Hepatocyte (in vitro differentiated cells): Measurements from ENCODE around the gene GNL1. TPM values are rescaled to one million over a fixed set of nuclear protein-coding genes. Genes with fewer than 3 reads are reported as not detected.
"Not testable (repeated sequence)": the region's sequence is repeated elsewhere in the genome, so short reads cannot be mapped to it uniquely, and the experiment has no call there.

Experiments
- DNase-seq: peaks from one replicate; pipeline ENCODE4 v3.0.0-alpha.2; 2016; ENCODE audit warnings: low spot score
- H2AFZ ChIP-seq: fragments of 200-600 bp; sonication (generic); 2 replicates; pipeline ENCODE4 v1.6.0; 2016; ENCODE audit warnings: antibody characterized with exemption, mild to moderate bottlenecking
- H3K27ac ChIP-seq: fragments of 200-600 bp; sonication (generic); 2 replicates; pipeline ENCODE4 v1.5.1; 2016; ENCODE audit warnings: mild to moderate bottlenecking
- H3K27me3 ChIP-seq: fragments of 200-600 bp; sonication (generic); 2 replicates; pipeline ENCODE4 v1.6.1; 2016
- H3K36me3 ChIP-seq: fragments of 200-600 bp; sonication (generic); replicated peaks from 2 replicates; pipeline ENCODE4 v1.5.1; 2016; ENCODE audit warnings: low read depth; ENCODE audit not compliant: insufficient read depth
- H3K4me1 ChIP-seq: fragments of 200-600 bp; sonication (generic); 2 replicates; pipeline ENCODE4 v1.5.1; 2016; ENCODE audit warnings: mild to moderate bottlenecking, moderate library complexity; ENCODE audit not compliant: insufficient read depth
- H3K4me2 ChIP-seq: fragments of 200-600 bp; sonication (generic); 2 replicates; pipeline ENCODE4 v1.6.0; 2016
- H3K4me3 ChIP-seq: fragments of 200-600 bp; sonication (generic); 2 replicates; pipeline ENCODE4 v1.5.1; 2016; ENCODE audit warnings: mild to moderate bottlenecking
- H3K79me2 ChIP-seq: fragments of 200-600 bp; sonication (generic); 2 replicates; pipeline ENCODE4 v1.6.0; 2017; ENCODE audit warnings: mild to moderate bottlenecking
- H3K9me2 ChIP-seq: fragments of 200-600 bp; sonication (generic); replicated peaks from 2 replicates; pipeline ENCODE4 v1.6.0; 2017; ENCODE audit warnings: mild to moderate bottlenecking; ENCODE audit not compliant: insufficient read depth
- H3K9me3 ChIP-seq: fragments of 200-600 bp; sonication (generic); 2 replicates; pipeline ENCODE4 v1.5.1; 2016; ENCODE audit warnings: low read depth, mild to moderate bottlenecking
- H4K20me1 ChIP-seq: fragments of 200-600 bp; sonication (generic); 2 replicates; pipeline ENCODE4 v1.6.0; 2016; ENCODE audit warnings: mild to moderate bottlenecking; ENCODE audit not compliant: insufficient read depth, poor library complexity, severe bottlenecking
- EZH2 ChIP-seq: fragments of 200-600 bp; sonication (generic); IDR thresholded peaks from 2 replicates; pipeline ENCODE4 v1.6.1; 2016; ENCODE audit warnings: antibody characterized with exemption, mild to moderate bottlenecking, borderline replicate concordance
- EZH2phosphoT487 ChIP-seq: fragments of 200-600 bp; sonication (generic); IDR thresholded peaks from one replicate; pipeline ENCODE4 v1.6.1; 2018; ENCODE audit warnings: antibody characterized with exemption, mild to moderate bottlenecking, low read depth, moderate library complexity; ENCODE audit not compliant: unreplicated experiment, severe bottlenecking
- WGBS: methylation state at CpG from one replicate; pipeline ENCODE4 v1.1.6; 2016; ENCODE audit warnings: low lambda C conversion rate; ENCODE audit errors: missing lambda C conversion rate; 5-methylcytosine and 5-hydroxymethylcytosine counted together
- polyA plus RNA-seq: library from polyadenylated mRNA; unstranded; fragments of >200 nt; fragmentation: Nextera tagmentation; extraction: Ambion mirVana; gene quantifications from 2 replicates; pipeline ENCODE4 v1.2.1, GENCODE V29; 2016
- total RNA-seq: library from RNA; depleted of rRNA; stranded (reverse); fragments of >200 nt; gene quantifications from 2 replicates; pipeline ENCODE4 v1.2.3, GENCODE V29; 2014
- TF ChIP-seq, protein P1 (sequence below): fragments of 200-600 bp; sonication (generic); IDR thresholded peaks from 2 replicates; pipeline ENCODE4 v1.5.1; 2016; ENCODE audit warnings: antibody characterized with exemption, mild to moderate bottlenecking; ENCODE audit not compliant: poor library complexity

GNL1 gene
- total and polyA plus RNA-seq, 2 experiments from 2014 or later: 29.5 to 81.1 TPM

DNA sequence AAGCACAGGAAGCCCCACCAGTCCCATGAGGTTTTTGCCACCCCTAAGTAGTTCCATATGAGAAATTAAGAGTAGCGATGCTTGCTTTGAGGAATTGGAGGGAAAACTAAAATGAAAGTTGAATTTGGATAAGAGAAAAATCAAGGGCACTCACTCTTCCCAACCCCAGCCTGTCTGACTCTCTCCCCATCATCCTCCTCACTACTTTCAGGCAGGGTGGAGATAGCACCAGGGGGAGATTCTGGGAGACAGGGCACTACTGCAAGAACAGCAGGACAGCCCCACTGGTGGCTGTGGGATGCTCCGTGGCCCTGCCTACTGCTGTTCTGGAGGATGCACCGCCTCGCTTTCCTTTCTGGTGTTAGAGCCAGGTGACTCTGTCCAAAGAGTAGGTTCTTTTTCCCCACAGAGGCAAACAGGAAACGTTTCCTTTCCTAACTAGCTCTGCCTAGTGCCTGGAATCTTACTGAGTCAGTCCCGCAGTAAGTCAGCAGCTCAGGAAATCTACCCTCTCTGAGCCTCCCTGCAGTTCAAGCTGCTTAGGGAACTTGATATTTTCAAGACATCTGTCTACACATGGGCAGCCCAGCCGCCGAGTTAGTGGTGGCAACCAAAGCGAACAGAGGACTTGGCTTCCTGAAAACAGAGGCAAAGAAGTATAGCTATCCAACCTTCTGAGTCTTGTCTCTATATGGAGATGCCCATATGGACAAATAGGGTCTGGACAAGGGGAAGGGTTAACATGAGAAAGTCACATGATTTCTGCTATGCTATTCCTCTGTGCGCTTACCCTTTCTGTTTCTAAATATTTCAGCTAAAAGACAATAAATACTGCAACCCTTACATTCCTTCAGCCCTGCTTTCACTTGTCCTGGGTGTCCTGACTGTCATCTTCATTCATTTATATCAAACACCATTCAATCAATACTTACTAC is 55.6 kb downstream of the GNL1 start:
- Histone ChIP-seq H3K9me2 (no peaks in the 10 kb centered on the region), H3K4me3 (no peak overlapping the region), H3K79me2 (no peaks in the 10 kb centered on the region), H4K20me1 (no peaks in the 10 kb centered on the region), H3K4me2 (no peak overlapping the region), H3K27ac (no peak overlapping the region), H3K4me1 (no peaks in the 10 kb centered on the region), H3K36me3 (no peaks in the 10 kb centered on the region), H3K9me3 (no peaks in the 10 kb centered on the region), H2AFZ (no peak overlapping the region), H3K27me3 (no peaks in the 10 kb centered on the region)
- TF ChIP-seq, protein P1, sequence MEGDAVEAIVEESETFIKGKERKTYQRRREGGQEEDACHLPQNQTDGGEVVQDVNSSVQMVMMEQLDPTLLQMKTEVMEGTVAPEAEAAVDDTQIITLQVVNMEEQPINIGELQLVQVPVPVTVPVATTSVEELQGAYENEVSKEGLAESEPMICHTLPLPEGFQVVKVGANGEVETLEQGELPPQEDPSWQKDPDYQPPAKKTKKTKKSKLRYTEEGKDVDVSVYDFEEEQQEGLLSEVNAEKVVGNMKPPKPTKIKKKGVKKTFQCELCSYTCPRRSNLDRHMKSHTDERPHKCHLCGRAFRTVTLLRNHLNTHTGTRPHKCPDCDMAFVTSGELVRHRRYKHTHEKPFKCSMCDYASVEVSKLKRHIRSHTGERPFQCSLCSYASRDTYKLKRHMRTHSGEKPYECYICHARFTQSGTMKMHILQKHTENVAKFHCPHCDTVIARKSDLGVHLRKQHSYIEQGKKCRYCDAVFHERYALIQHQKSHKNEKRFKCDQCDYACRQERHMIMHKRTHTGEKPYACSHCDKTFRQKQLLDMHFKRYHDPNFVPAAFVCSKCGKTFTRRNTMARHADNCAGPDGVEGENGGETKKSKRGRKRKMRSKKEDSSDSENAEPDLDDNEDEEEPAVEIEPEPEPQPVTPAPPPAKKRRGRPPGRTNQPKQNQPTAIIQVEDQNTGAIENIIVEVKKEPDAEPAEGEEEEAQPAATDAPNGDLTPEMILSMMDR: no peak
- no peak for TF ChIP-seq EZH2phosphoT487
- TF ChIP-seq EZH2: no peak
- no peak for DNase-seq
- WGBS: 72% methylated on average over 10 of the region's 10 CpGs

DNA sequence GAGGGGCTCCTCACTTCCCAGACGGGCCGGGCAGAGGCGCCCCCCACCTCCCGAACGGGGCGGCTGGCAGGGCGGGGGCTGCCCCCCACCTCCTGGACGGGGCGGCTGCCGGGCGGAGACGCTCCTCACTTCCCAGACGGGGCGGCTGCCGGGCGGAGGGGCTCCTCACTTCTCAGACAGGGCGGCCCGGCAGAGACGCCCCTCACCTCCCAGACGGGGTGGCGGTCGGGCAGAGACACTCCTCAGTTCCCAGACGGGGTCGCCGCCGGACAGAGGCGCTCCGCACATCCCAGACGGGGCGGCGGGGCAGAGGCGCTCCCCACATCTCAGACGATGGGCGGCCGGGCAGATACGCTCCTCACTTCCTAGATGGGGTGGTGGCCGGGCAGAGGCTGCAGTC is 57.6 kb downstream of the GNL1 start:
- H3K4me2 ChIP-seq, H4K20me1 ChIP-seq, H3K79me2 ChIP-seq, H3K27me3 ChIP-seq, H3K36me3 ChIP-seq, H3K27ac ChIP-seq, H3K4me3 ChIP-seq, H3K9me2 ChIP-seq, H3K4me1 ChIP-seq, H3K9me3 ChIP-seq, H2AFZ ChIP-seq, DNase-seq: not testable (repeated sequence)
- 92% methylated on average over 19 of the region's 37 CpGs for WGBS

DNA sequence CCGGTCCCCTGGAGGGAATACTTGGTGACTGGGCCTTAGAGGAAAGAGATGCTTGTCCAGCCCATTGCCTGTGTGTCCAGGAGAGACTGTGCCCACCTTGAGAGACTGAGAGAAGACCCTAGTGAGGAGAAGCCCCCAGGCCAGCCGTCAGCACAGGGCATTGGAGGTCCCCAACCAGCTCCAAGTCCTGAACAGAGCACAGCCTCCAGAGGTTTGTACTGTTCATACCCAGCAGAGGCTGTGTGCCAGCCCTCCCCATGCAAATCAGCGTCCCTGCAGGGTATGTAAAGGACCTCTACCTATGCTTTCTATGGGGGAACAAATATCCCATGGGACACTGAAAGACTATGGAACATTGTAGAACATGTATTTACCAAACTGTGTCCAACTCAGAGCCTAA is 58.6 kb downstream of the GNL1 start:
- no peaks in the 10 kb centered on the region for H3K27me3 ChIP-seq
- no peaks in the 10 kb centered on the region for H3K4me1 ChIP-seq
- H2AFZ ChIP-seq: no peak overlapping the region
- H3K36me3 ChIP-seq: no peaks in the 10 kb centered on the region
- H3K4me2 ChIP-seq: no peak overlapping the region
- no peaks in the 10 kb centered on the region for H3K9me2 ChIP-seq
- no peak overlapping the region for H3K4me3 ChIP-seq
- TF ChIP-seq, protein P1: no peak
- no peak for TF ChIP-seq EZH2phosphoT487
- TF ChIP-seq EZH2: no peak
- 83% methylated on average over 3 of the region's 3 CpGs for WGBS
- H3K79me2 ChIP-seq: no peaks in the 10 kb centered on the region
- no peak overlapping the region for H3K27ac ChIP-seq
- H4K20me1 ChIP-seq: no peaks in the 10 kb centered on the region
- H3K9me3 ChIP-seq: no peaks in the 10 kb centered on the region
- DNase-seq: no peak

DNA sequence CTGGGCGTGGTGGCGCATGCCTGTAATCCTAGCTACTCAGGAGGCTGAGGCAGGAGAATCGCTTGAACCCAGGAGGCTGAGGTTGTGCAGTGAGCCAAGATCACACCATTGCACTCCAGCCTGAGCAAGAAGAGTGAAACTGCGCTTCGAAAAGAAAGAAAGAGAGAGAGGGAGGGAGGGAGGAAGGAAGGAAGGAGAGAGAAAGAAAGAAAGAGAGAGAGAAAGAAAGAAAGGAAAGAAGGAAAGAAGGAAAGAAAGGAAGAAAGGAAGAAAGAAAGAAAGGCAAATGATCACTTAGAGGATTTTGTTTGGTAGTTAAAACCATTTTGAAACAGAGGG is 59.1 kb downstream of the GNL1 start:
- not testable (repeated sequence) for H3K79me2 ChIP-seq, H3K27me3 ChIP-seq, H3K4me2 ChIP-seq, H3K9me2 ChIP-seq, H4K20me1 ChIP-seq, H3K4me1 ChIP-seq, DNase-seq, H3K27ac ChIP-seq, H3K4me3 ChIP-seq, H2AFZ ChIP-seq, H3K9me3 ChIP-seq, H3K36me3 ChIP-seq
- 87% methylated on average over 5 of the region's 5 CpGs for WGBS
